CD14-positive monocyte (primary cell): ENCODE results near the gene RAB14. TPM values are rescaled to one million over a fixed set of nuclear protein-coding genes. Genes with fewer than 3 reads are reported as not detected.

Experiments
- DNase-seq, 3 donors: peaks; one replicate each; pipeline ENCODE4 v3.0.0-alpha.2; 2011 to 2022
- H2AFZ ChIP-seq: 2 replicates; pipeline ENCODE4 v1.6.0; 2012; ENCODE audit warnings: mild to moderate bottlenecking, low read depth, low read length, inconsistent platforms; ENCODE audit not compliant: insufficient read depth, poor library complexity, severe bottlenecking
- H3K27ac ChIP-seq, 2 donors: 1 replicate in 1 of 2; 2 replicates in 1 of 2; pipeline ENCODE4 v1.5.1; 2012 to 2013; ENCODE audit warnings: low read length in 2 of 2, control low read depth in 1 of 2, inconsistent platforms in 1 of 2, low read depth in 1 of 2, mild to moderate bottlenecking in 1 of 2
- H3K27me3 ChIP-seq, 2 donors: one replicate each; pipeline versions ENCODE4 v1.6.0 to v1.6.1; 2011 to 2013; ENCODE audit warnings: low read length in 2 of 2; ENCODE audit not compliant: control insufficient read depth in 2 of 2, insufficient read depth in 2 of 2
- H3K36me3 ChIP-seq, 2 donors: replicated peaks in 1 of 2; 1 replicate in 1 of 2; 2 replicates in 1 of 2; pipeline versions ENCODE4 v1.5.1 to v1.6.1; 2012 to 2013; ENCODE audit warnings: low read length in 2 of 2, control low read depth in 1 of 2, inconsistent platforms in 1 of 2, mild to moderate bottlenecking in 1 of 2; ENCODE audit not compliant: insufficient read depth in 2 of 2, control insufficient read depth in 1 of 2
- H3K4me1 ChIP-seq, 2 donors: 1 replicate in 1 of 2; 2 replicates in 1 of 2; pipeline versions ENCODE4 v1.5.1 to v1.6.1; 2012 to 2013; ENCODE audit warnings: low read length in 2 of 2, control low read depth in 1 of 2, inconsistent platforms in 1 of 2, mild to moderate bottlenecking in 1 of 2, moderate library complexity in 1 of 2; ENCODE audit not compliant: insufficient read depth in 2 of 2, control insufficient read depth in 1 of 2
- H3K4me2 ChIP-seq: replicated peaks from 2 replicates; pipeline ENCODE3; 2012; ENCODE audit warnings: low read length, moderate library complexity, mild to moderate bottlenecking; ENCODE audit not compliant: poor library complexity, severe bottlenecking; ENCODE audit errors: extremely low read depth
- H3K4me3 ChIP-seq, 3 experiments: fragments of 200-600 bp in 1 of 3; sonication (generic) in 1 of 3; replicated peaks in 1 of 3; 1 replicate in 2 of 3; 2 replicates in 1 of 3; pipeline ENCODE4 v1.5.1; 2011 to 2013; ENCODE audit warnings: low read length in 3 of 3, mild to moderate bottlenecking in 3 of 3, control low read depth in 2 of 3, low read depth in 2 of 3, inconsistent platforms in 1 of 3, moderate library complexity in 1 of 3
- H3K79me2 ChIP-seq: 2 replicates; pipeline ENCODE4 v1.6.0; 2012; ENCODE audit warnings: mild to moderate bottlenecking, control low read depth, inconsistent platforms, low read length, moderate library complexity; ENCODE audit not compliant: insufficient read depth
- H3K9ac ChIP-seq: 2 replicates; pipeline ENCODE4 v1.6.0; 2017; ENCODE audit warnings: low read length, mild to moderate bottlenecking; ENCODE audit not compliant: insufficient read depth, poor library complexity, severe bottlenecking
- H3K9me3 ChIP-seq, 2 donors: replicated peaks in 1 of 2; 1 replicate in 1 of 2; 2 replicates in 1 of 2; pipeline versions ENCODE4 v1.5.1 to v1.6.1; 2012 to 2013; ENCODE audit warnings: low read length in 2 of 2, control low read depth in 1 of 2; ENCODE audit not compliant: control insufficient read depth in 1 of 2, insufficient read depth in 1 of 2
- H4K20me1 ChIP-seq: 2 replicates; pipeline ENCODE4 v1.6.0; 2012; ENCODE audit warnings: mild to moderate bottlenecking, low read length, control low read depth, moderate library complexity; ENCODE audit not compliant: insufficient read depth
- H3K27ac Mint-ChIP-seq, 7 donors: one replicate each; pipeline ENCODE4 v1.8.0; 2020; ENCODE audit warnings: mild to moderate bottlenecking in 7 of 7, mixed read lengths in 7 of 7, moderate library complexity in 6 of 7, inconsistent platforms in 2 of 7
- H3K27me3 Mint-ChIP-seq, 3 donors: one replicate each; pipeline ENCODE4 v1.8.0; 2021 to 2022; ENCODE audit warnings: low read depth in 3 of 3, mild to moderate bottlenecking in 3 of 3, mixed read lengths in 3 of 3, moderate library complexity in 3 of 3, inconsistent platforms in 1 of 3
- H3K36me3 Mint-ChIP-seq, 2 donors: one replicate each; pipeline ENCODE4 v1.8.0; 2020; ENCODE audit warnings: mixed read lengths in 2 of 2, inconsistent platforms in 1 of 2, mild to moderate bottlenecking in 1 of 2
- H3K4me1 Mint-ChIP-seq: one replicate; pipeline ENCODE4 v1.8.0; 2020; ENCODE audit warnings: mild to moderate bottlenecking, mixed read lengths
- H3K4me3 Mint-ChIP-seq, 2 donors: one replicate each; pipeline ENCODE4 v1.8.0; 2020; ENCODE audit warnings: mild to moderate bottlenecking in 2 of 2, mixed read lengths in 2 of 2, moderate library complexity in 1 of 2
- H3K9me3 Mint-ChIP-seq, 7 donors: one replicate each; pipeline ENCODE4 v1.8.0; 2020 to 2022; ENCODE audit warnings: mixed read lengths in 7 of 7, mild to moderate bottlenecking in 6 of 7, moderate library complexity in 6 of 7, inconsistent platforms in 2 of 7
- WGBS: methylation state at CpG from one replicate; pipeline ENCODE4 v1.1.5; 2013; ENCODE audit warnings: missing lambda C conversion rate; ENCODE audit not compliant: insufficient coverage; 5-methylcytosine and 5-hydroxymethylcytosine counted together
- intact Hi-C, 2 donors: fragments of 100-400 bp; cut with micrococcal nuclease; formaldehyde crosslinking; loops; one replicate each; pipeline versions ENCODE4 v1.15.0 to v1.15.1; 2023
- polyA plus RNA-seq, 3 donors: library from polyadenylated mRNA; depleted of rRNA in 1 of 3; unstranded in 2 of 3; stranded (reverse) in 1 of 3; fragments of 300-500 nt in 2 of 3; fragments of >200 nt in 1 of 3; fragmentation: Illumina TruSeq in 2 of 3; gene quantifications; 1 replicate in 2 of 3; 2 replicates in 1 of 3; pipeline ENCODE4 v1.2.3, GENCODE V29; 2012 to 2021
- TF ChIP-seq, protein P1 (sequence below): fragments of 200-600 bp; IDR thresholded peaks from one replicate; pipeline ENCODE4 v1.8.0; 2022; ENCODE audit warnings: antibody characterized with exemption, mild to moderate bottlenecking

Gene RAB14
- polyA plus RNA-seq, 3 donors: 23.1 to 60.0 (median 44.4) TPM

DNA sequence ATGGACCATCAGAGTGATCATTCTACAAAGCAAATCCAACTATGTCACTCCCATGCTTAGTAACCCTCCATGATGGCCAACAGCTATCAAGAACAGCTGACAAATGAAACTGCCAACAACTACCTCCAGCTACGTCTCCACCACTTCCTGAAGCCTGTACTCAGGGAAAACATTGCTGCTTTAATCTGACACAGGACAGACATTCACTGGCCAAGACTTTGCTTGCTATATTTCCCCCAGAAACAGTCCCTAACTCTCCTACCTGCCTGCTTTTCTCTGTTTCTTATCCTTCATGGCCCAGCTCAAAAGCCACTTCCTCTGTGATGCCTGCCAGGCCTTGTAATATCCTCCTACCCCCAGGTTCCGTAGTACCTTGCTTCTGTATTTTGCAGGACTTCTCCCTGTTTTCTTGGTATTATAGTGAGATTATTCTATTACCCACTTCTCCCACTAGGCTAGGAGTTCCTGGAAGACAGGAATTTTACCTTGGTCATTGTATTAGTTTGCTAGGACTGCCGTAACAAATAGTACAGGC is 14.7 kb upstream of the RAB14 start:
- Histone ChIP-seq H3K9ac (no peak overlapping the region), H4K20me1 (no peaks in the 10 kb centered on the region), H2AFZ (peak overlapping the region; percentile 9), H3K36me3 (no peaks in the 10 kb centered on the region), H3K4me2 (no peak overlapping the region), H3K4me3 (no peak overlapping the region), H3K4me1 (peaks cover 29 to 35% of the 10 kb centered on the region in 2 donors), H3K9me3 (no peaks in the 10 kb centered on the region), H3K27ac (peak overlapping the region in 1 of 2 donors; percentile 6), H3K79me2 (no peaks in the 10 kb centered on the region), H3K27me3 (no peaks in the 10 kb centered on the region)
- 10% methylated on average over 1 of the region's 3 CpGs for WGBS
- Mint-ChIP-seq H3K4me3 (no peak overlapping the region), H3K27ac (peak overlapping the region in 6 of 7 donors; percentile 7 to 77 (median 42)), H3K9me3 (peaks cover 0 to 3% (median 2%) of the 10 kb centered on the region in 7 donors), H3K36me3 (peaks cover 3 to 7% of the 10 kb centered on the region in 2 donors), H3K4me1 (peaks cover 31% of the 10 kb centered on the region), H3K27me3 (peaks cover 0 to 1% (median 0%) of the 10 kb centered on the region in 3 donors)
- TF ChIP-seq, protein P1, sequence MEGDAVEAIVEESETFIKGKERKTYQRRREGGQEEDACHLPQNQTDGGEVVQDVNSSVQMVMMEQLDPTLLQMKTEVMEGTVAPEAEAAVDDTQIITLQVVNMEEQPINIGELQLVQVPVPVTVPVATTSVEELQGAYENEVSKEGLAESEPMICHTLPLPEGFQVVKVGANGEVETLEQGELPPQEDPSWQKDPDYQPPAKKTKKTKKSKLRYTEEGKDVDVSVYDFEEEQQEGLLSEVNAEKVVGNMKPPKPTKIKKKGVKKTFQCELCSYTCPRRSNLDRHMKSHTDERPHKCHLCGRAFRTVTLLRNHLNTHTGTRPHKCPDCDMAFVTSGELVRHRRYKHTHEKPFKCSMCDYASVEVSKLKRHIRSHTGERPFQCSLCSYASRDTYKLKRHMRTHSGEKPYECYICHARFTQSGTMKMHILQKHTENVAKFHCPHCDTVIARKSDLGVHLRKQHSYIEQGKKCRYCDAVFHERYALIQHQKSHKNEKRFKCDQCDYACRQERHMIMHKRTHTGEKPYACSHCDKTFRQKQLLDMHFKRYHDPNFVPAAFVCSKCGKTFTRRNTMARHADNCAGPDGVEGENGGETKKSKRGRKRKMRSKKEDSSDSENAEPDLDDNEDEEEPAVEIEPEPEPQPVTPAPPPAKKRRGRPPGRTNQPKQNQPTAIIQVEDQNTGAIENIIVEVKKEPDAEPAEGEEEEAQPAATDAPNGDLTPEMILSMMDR: no peak
- DNase-seq: no peak
- intact Hi-C loops: loop anchor here in 1 of 2 donors (10.0 kb wide), 1 partner anchor 48 kb away; the partner anchor contains the start of gene GSN

DNA sequence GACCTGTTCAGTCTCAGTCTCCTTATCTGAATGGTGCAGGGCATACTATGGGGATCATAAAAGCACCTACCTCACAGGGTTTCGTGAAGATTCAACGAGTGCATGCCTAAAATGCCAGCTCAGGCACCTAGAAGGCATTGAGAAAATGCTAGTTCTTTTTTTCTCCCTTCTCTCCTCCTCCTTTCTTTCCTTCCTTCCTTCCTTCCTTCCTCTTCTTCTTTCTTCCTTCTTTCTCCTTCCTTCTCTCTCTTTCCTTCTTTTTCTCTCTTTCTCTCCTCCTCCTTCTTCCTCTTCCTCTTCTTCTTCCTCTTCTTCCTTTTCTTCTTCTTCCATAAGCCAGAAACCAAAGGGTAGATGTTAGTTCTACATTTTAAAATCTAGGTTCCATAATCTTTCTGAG is 12.3 kb upstream of the RAB14 start:
- no peaks in the 10 kb centered on the region for H3K79me2 ChIP-seq
- H3K4me1 ChIP-seq: peaks cover 21 to 24% of the 10 kb centered on the region in 2 donors
- WGBS: 89% methylated on average over 2 of the region's 2 CpGs
- Mint-ChIP-seq H3K27ac (peak overlapping the region in 3 of 7 donors; percentile 16 to 68 (median 51)), H3K4me1 (peaks cover 23% of the 10 kb centered on the region), H3K36me3 (peaks cover 4 to 10% of the 10 kb centered on the region in 2 donors), H3K4me3 (no peak overlapping the region), H3K9me3 (peaks cover 0 to 3% (median 2%) of the 10 kb centered on the region in 7 donors), H3K27me3 (peaks cover 0 to 4% (median 0%) of the 10 kb centered on the region in 3 donors)
- no peak overlapping the region for H2AFZ ChIP-seq
- no peaks in the 10 kb centered on the region for H3K27me3 ChIP-seq
- TF ChIP-seq, protein P1: no peak
- intact Hi-C loops: loop anchor here (5.0 to 10.0 kb wide), 3 partner anchors 51 to 188 kb away; partner anchors contain the start of gene GSN (in 1 of the 2)
- H4K20me1 ChIP-seq: no peaks in the 10 kb centered on the region
- peak overlapping the region in 1 of 2 donors; percentile 11 for H3K27ac ChIP-seq
- H3K4me2 ChIP-seq: no peak overlapping the region
- DNase-seq: no peak
- H3K36me3 ChIP-seq: peaks cover 0 to 4% of the 10 kb centered on the region in 2 donors
- H3K4me3 ChIP-seq: no peak overlapping the region
- H3K9ac ChIP-seq: no peak overlapping the region
- no peaks in the 10 kb centered on the region for H3K9me3 ChIP-seq
